B cell (primary cell): ENCODE results near the gene SPRY4. TPM values are rescaled to one million over a fixed set of nuclear protein-coding genes. Genes with fewer than 3 reads are reported as not detected.

Experiments
- ATAC-seq: fragments of 200-7000 bp; cut with Tn5 transposase; one replicate; pipeline ENCODE4 v1.10.0; 2021; ENCODE audit warnings: low read depth, mild to moderate bottlenecking, moderate number of reproducible peaks, moderate library complexity
- CTCF ChIA-PET: fragments of 350-600 bp; sonication (Branson Sonifier 250); formaldehyde crosslinking; loops from one replicate; lab custom pipeline; 2021; ENCODE audit warnings: antibody characterized with exemption, inconsistent platforms; lab: Charles Lee
- POLR2A ChIA-PET: fragments of 350-600 bp; sonication (Branson Sonifier 250); formaldehyde crosslinking; loops from one replicate; lab custom pipeline; 2021; ENCODE audit warnings: antibody characterized with exemption; lab: Charles Lee
- DNase-seq: peaks from one replicate; pipeline ENCODE4 v3.0.0; 2013
- H2AFZ ChIP-seq: 2 replicates; pipeline ENCODE4 v1.6.1; 2012; ENCODE audit warnings: mild to moderate bottlenecking, low read depth, low read length; ENCODE audit not compliant: insufficient read depth, poor library complexity, severe bottlenecking
- H3K27ac ChIP-seq, 2 donors: 1 replicate in 1 of 2; 2 replicates in 1 of 2; pipeline ENCODE4 v1.5.1; 2012 to 2013; ENCODE audit warnings: low read length in 2 of 2, mild to moderate bottlenecking in 2 of 2, moderate library complexity in 1 of 2
- H3K27me3 ChIP-seq, 4 experiments: fragments of 200-600 bp in 1 of 4; sonication (generic) in 1 of 4; replicated peaks in 1 of 4; 1 replicate in 2 of 4; 2 replicates in 2 of 4; pipeline versions ENCODE4 v1.6.1 to v1.7.0; 2013 to 2016; ENCODE audit warnings: low read length in 3 of 4, mild to moderate bottlenecking in 2 of 4, mixed read lengths in 1 of 4, moderate library complexity in 1 of 4; ENCODE audit not compliant: insufficient read depth in 4 of 4, control insufficient read depth in 3 of 4; ENCODE audit errors: control extremely low read depth in 1 of 4
- H3K36me3 ChIP-seq, 2 experiments: replicated peaks in 1 of 2; 1 replicate in 1 of 2; 2 replicates in 1 of 2; pipeline versions ENCODE4 v1.6.1 to v1.7.1; 2013; ENCODE audit warnings: low read length in 1 of 2; ENCODE audit not compliant: insufficient read depth in 2 of 2, control insufficient read depth in 1 of 2; ENCODE audit errors: control extremely low read depth in 1 of 2, extremely low read depth in 1 of 2
- H3K4me1 ChIP-seq, 2 donors: fragments of 200-600 bp in 1 of 2; sonication (generic) in 1 of 2; 1 replicate in 1 of 2; 2 replicates in 1 of 2; pipeline versions ENCODE4 v1.5.1 to v1.6.1; 2013 to 2017; ENCODE audit warnings: low read length in 2 of 2; ENCODE audit not compliant: control insufficient read depth in 2 of 2, insufficient read depth in 2 of 2
- H3K4me2 ChIP-seq: replicated peaks from 2 replicates; pipeline ENCODE3; 2012; ENCODE audit warnings: mild to moderate bottlenecking, low read depth, low read length; ENCODE audit not compliant: poor library complexity, severe bottlenecking
- H3K4me3 ChIP-seq, 5 experiments: fragments of 200-600 bp in 1 of 5; sonication (generic) in 1 of 5; 1 replicate in 3 of 5; 2 replicates in 2 of 5; pipeline versions ENCODE4 v1.5.1 to v1.7.0; 2011 to 2016; ENCODE audit warnings: low read length in 4 of 5, mild to moderate bottlenecking in 4 of 5, low read depth in 2 of 5, control low read depth in 1 of 5, moderate library complexity in 1 of 5; ENCODE audit not compliant: insufficient read depth in 1 of 5; ENCODE audit errors: control extremely low read depth in 1 of 5, extremely low read depth in 1 of 5
- H3K79me2 ChIP-seq: fragments of 200-600 bp; sonication (generic); one replicate; pipeline ENCODE4 v1.6.0; 2016; ENCODE audit warnings: low read length; ENCODE audit not compliant: control insufficient read depth, insufficient read depth
- H3K9ac ChIP-seq: fragments of 200-600 bp; sonication (generic); 2 replicates; pipeline ENCODE4 v1.6.1; 2017; ENCODE audit warnings: mild to moderate bottlenecking, low read length, moderate library complexity
- H3K9me3 ChIP-seq, 3 donors: one replicate each; pipeline versions ENCODE4 v1.6.1 to v1.7.1; 2013; ENCODE audit warnings: low read length in 2 of 3; ENCODE audit not compliant: control insufficient read depth in 2 of 3, insufficient read depth in 1 of 3; ENCODE audit errors: control extremely low read depth in 1 of 3
- H4K20me1 ChIP-seq: 2 replicates; pipeline ENCODE4 v1.6.0; 2012; ENCODE audit warnings: mild to moderate bottlenecking, low read length; ENCODE audit not compliant: insufficient read depth, control insufficient read depth, poor library complexity, severe bottlenecking
- H3K27ac Mint-ChIP-seq: one replicate; pipeline ENCODE4 v1.8.0; 2021; ENCODE audit warnings: mixed read lengths
- H3K27me3 Mint-ChIP-seq: one replicate; pipeline ENCODE4 v1.8.0; 2021; ENCODE audit warnings: mixed read lengths
- H3K4me1 Mint-ChIP-seq: one replicate; pipeline ENCODE4 v1.8.0; 2021; ENCODE audit warnings: mixed read lengths
- H3K4me3 Mint-ChIP-seq: one replicate; pipeline ENCODE4 v1.8.0; 2021; ENCODE audit warnings: mixed read lengths
- H3K9me3 Mint-ChIP-seq: one replicate; pipeline ENCODE4 v1.8.0; 2022; ENCODE audit warnings: mixed read lengths; ENCODE audit not compliant: insufficient read depth
- CTCF ChIP-seq: fragments of 200-600 bp; IDR thresholded peaks from one replicate; pipeline ENCODE4 v1.8.0; 2022; ENCODE audit warnings: antibody characterized with exemption, mild to moderate bottlenecking
- EZH2 ChIP-seq: IDR thresholded peaks from 2 replicates; pipeline ENCODE4 v1.6.1; 2012; ENCODE audit warnings: borderline replicate concordance, low read depth, mild to moderate bottlenecking, moderate library complexity, low read length; ENCODE audit not compliant: insufficient read depth, poor library complexity, severe bottlenecking
- WGBS: methylation state at CpG from one replicate; pipeline ENCODE4 v1.1.5; 2013; ENCODE audit warnings: missing lambda C conversion rate; ENCODE audit not compliant: insufficient coverage; 5-methylcytosine and 5-hydroxymethylcytosine counted together
- intact Hi-C: fragments of 100-400 bp; cut with micrococcal nuclease; formaldehyde crosslinking; loops from one replicate; pipeline ENCODE4 v1.10.0; 2022
- polyA plus RNA-seq: library from polyadenylated mRNA; depleted of rRNA; stranded (reverse); fragments of >200 nt; gene quantifications from 2 replicates; pipeline ENCODE4 v1.2.3, GENCODE V29; 2012
- total RNA-seq, 2 donors: library from RNA; stranded (reverse); fragments of 120-200 nt in 1 of 2; gene quantifications; 1 replicate in 1 of 2; 2 replicates in 1 of 2; pipeline versions ENCODE4 v1.2.3 to v1.2.4, GENCODE V29; 2013 to 2022

Gene SPRY4
- total and polyA plus RNA-seq, 2 donors (not counting 1 experiment from before 2014, with no cell fraction given): 0.06 TPM; not detected in 1

GRCh38 chr5:142325725-142326479 is 1.1 kb upstream of the SPRY4 start:
- no peaks in the 10 kb centered on the region for H4K20me1 ChIP-seq
- no peaks in the 10 kb centered on the region for H3K36me3 ChIP-seq
- H3K27ac ChIP-seq: no peak overlapping the region
- ATAC-seq (no peak), DNase-seq (peak; percentile 29)
- ChIA-PET CTCF (no interaction called here), POLR2A (interaction anchor here (0.7 kb wide), 1 partner anchor 493 kb away, joined by 4 read pairs; no protein-coding TSS in a partner anchor)
- H3K4me1 ChIP-seq: peaks cover 30 to 42% of the 10 kb centered on the region in 2 donors
- intact Hi-C loops: loop anchor here (1.0 to 10.0 kb wide), 2 partner anchors 31 to 101 kb away; no protein-coding TSS in a partner anchor
- H3K9ac ChIP-seq: peak overlapping the region; percentile 65
- H3K27me3 ChIP-seq: peaks cover 0 to 81% (median 38%) of the 10 kb centered on the region in 4 experiments
- 5% methylated on average over 35 of the region's 44 CpGs for WGBS
- H3K27me3 Mint-ChIP-seq: peaks cover 65% of the 10 kb centered on the region
- H2AFZ ChIP-seq: peak overlapping the region; percentile 49
- H3K79me2 ChIP-seq: no peaks in the 10 kb centered on the region
- peak overlapping the region; percentile 96 for H3K4me2 ChIP-seq
- no peak overlapping the region for H3K27ac Mint-ChIP-seq
- peak overlapping the region; percentile 15 to 75 (median 57) for H3K4me3 ChIP-seq
- peaks cover 30% of the 10 kb centered on the region for H3K4me1 Mint-ChIP-seq
- TF ChIP-seq EZH2: no peak
- TF ChIP-seq CTCF: no peak
- H3K9me3 Mint-ChIP-seq: no peaks in the 10 kb centered on the region
- peak overlapping the region; percentile 90 for H3K4me3 Mint-ChIP-seq
- peaks cover 0 to 18% (median 0%) of the 10 kb centered on the region in 3 donors for H3K9me3 ChIP-seq
